Cerebellar nuclear complex (tissue), 1 donor: ENCODE measurements around the gene PHOX2A.
"Not testable (repeated sequence)": the region's sequence is repeated elsewhere in the genome, so short reads cannot be mapped to it uniquely, and the experiment has no call there.

Experiments used
- DNase-seq, 2 experiments: peaks; one replicate each; lab custom pipeline; 2025; lab: John Stamatoyannopoulos, UW

The PHOX2A gene

GRCh38 chr11:72222106-72222891 lies 21.7 kb downstream of the PHOX2A start:
- no peak for DNase-seq

GRCh38 chr11:72221386-72222075 lies 22.4 kb downstream of the PHOX2A start:
- no peak for DNase-seq

GRCh38 chr11:72220696-72221363 lies 23.1 kb downstream of the PHOX2A start:
- DNase-seq, result no peak

- no peak for DNase-seq
These were observed 25.7 kb downstream of the PHOX2A start for GRCh38 chr11:72218251-72218745.

- no peak for DNase-seq
These were observed 26.1 kb downstream of the PHOX2A start for GRCh38 chr11:72217841-72218240.

- DNase-seq, result no peak
These were observed 27.3 kb downstream of the PHOX2A start, which contains the start of gene FOLR2 for GRCh38 chr11:72216638-72217037. Gene FOLR2, plus strand, starts transcription at chr11:72216794. Its CDS starts 1,791 bp downstream, at chr11:72218585.

GRCh38 chr11:72209101-72209500 lies 34.9 kb downstream of the PHOX2A start:
- DNase-seq, result no peak

GRCh38 chr11:72208281-72208680 lies 35.7 kb downstream of the PHOX2A start:
- DNase-seq, result no peak

- DNase-seq, result not testable (repeated sequence)
These were observed 37.2 kb downstream of the PHOX2A start for GRCh38 chr11:72206794-72207193.

GRCh38 chr11:72204886-72205285 lies 39.1 kb downstream of the PHOX2A start:
- no peak for DNase-seq

- no peak for DNase-seq
These were observed 40.8 kb downstream of the PHOX2A start for GRCh38 chr11:72203163-72203562.

GRCh38 chr11:72202571-72202970 lies 41.4 kb downstream of the PHOX2A start:
- no peak for DNase-seq

GRCh38 chr11:72201445-72201844 lies 42.5 kb downstream of the PHOX2A start:
- DNase-seq, result not testable (repeated sequence)

GRCh38 chr11:72195518-72196270 lies 48.3 kb downstream of the PHOX2A start:
- DNase-seq, result no peak

GRCh38 chr11:72191961-72192381 lies 52.0 kb downstream of the PHOX2A start, which contains the start of gene FOLR1:
Gene FOLR1, plus strand, starts transcription at chr11:72192140. Its CDS starts 34 bp downstream, at chr11:72192174.
- no peak for DNase-seq

GRCh38 chr11:72190631-72191071 lies 53.3 kb downstream of the PHOX2A start:
- DNase-seq, result no peak

GRCh38 chr11:72189455-72190250 lies 54.3 kb downstream of the PHOX2A start:
- no peak for DNase-seq
